LNCaP clone FGC (cell line): ENCODE measurements around the gene TNFRSF14.

ENCODE experiments used
- DNase-seq: peaks from one replicate; pipeline ENCODE4 v3.0.0-alpha.2; 2011; ENCODE audit warnings: low read depth
- H3K4me3 ChIP-seq: 2 replicates; pipeline ENCODE4 v1.5.1; 2011; ENCODE audit warnings: mild to moderate bottlenecking, low read depth, low read length, control low read depth
- CTCF ChIP-seq: IDR thresholded peaks from 2 replicates; pipeline ENCODE4 v1.5.1; 2012; ENCODE audit warnings: mild to moderate bottlenecking; ENCODE audit not compliant: control insufficient read depth, insufficient read depth; ENCODE audit errors: extremely low read depth

The TNFRSF14 gene

DNA sequence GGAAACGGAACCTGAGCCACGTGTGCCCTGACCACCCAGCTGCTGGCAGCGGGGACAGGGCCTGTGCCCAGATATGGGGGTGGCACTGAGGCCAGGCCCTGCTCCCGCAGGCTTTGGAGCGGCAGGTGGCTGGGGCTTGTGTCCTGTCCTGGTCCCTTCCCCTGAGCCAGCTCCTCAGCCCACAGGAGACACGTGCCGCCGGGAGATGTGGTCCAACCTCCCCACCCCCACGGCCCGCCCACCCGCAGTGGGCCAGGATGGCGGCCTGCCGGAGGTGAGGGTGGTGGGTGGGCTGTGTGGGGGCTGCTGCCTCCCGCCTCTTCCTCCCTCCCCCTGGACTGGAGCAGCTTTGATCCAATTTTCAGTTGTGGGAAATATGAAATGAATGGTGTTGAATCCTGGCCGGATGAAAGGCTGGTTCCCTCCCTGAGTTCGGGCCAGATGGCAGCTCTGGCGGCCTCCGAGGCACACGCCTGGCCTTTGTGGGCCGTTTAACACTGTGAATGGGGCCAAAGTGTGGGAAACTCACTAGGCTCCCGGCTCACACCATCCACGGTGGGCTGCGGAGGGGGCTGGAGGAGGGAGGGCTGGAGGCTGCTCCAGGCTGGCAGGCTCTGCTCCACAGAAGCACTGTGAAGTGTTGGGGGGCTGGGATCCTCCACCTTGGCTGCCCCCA, 23.5 kb upstream of the TNFRSF14 start:
- TF ChIP-seq CTCF: no peak
- DNase-seq: no peak
- no peak overlapping the region for H3K4me3 ChIP-seq

DNA sequence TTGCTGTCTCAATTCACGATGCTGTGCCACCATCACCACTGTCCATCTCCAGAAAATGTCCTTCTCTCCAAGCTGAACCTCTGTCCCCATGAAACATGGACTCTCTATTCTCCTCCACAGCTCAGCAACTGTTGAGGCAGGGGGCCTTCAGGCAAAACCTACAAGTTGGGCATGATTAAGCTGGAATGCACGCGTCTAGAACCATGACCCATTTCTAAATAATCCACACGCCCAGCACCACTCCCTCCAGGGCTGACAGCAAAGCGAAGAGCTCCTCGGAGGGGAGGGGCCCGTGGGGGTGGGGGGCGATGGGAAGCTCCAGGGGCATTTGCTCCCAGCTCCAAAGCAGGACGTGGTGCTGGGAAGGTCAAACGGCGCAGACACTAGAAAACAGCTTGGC, 22.8 kb upstream of the TNFRSF14 start:
- TF ChIP-seq CTCF: no peak
- no peak overlapping the region for H3K4me3 ChIP-seq
- DNase-seq: no peak

DNA sequence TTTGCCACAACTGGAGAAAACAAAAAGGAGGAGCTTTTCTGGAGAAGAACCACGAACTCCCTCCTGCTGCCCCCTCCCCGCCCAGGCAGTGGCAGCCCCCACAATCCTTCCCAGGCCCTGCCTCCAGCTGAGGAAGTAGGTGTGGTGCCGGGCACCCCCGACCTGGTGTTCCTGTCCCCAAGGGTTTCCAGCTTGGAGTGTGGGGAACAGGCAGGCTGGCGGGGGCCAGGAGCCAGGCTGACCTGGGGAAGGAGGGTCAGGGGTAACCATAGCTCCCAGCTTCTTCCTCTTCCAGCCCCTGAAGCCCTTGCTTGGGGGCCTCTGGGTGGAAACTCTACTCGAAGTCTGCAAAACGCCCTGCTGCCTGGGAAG, 21.9 kb upstream of the TNFRSF14 start:
- TF ChIP-seq CTCF: no peak
- no peak overlapping the region for H3K4me3 ChIP-seq
- no peak for DNase-seq

GRCh38 chr1:2534687-2535441, 21.3 kb upstream of the TNFRSF14 start:
- H3K4me3 ChIP-seq: no peak overlapping the region
- DNase-seq: no peak
- no peak for TF ChIP-seq CTCF

- TF ChIP-seq CTCF: no peak
- no peak for DNase-seq
- no peak overlapping the region for H3K4me3 ChIP-seq
Observed at GRCh38 chr1:2535455-2535854, 20.7 kb upstream of the TNFRSF14 start.

DNA sequence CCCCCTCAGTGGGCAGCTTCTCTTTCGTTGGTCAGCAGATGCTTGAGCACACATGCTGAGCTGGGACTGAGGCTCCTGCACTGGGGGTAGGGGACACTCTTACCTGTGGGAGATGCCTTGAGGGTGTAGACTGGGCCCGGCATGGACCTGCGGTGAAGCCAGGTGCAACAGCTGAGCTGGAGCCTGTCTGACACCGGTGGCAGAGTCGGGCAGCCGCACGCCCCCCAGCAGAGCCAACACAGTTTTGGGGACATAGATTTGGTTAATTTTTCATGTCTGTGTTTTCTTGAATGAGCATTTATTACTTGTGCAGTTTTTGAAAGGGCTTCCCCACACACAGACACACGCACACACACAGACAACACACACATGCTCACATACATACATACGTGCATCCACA, 20.2 kb upstream of the TNFRSF14 start:
- no peak for DNase-seq
- TF ChIP-seq CTCF: no peak
- H3K4me3 ChIP-seq: no peak overlapping the region

DNA sequence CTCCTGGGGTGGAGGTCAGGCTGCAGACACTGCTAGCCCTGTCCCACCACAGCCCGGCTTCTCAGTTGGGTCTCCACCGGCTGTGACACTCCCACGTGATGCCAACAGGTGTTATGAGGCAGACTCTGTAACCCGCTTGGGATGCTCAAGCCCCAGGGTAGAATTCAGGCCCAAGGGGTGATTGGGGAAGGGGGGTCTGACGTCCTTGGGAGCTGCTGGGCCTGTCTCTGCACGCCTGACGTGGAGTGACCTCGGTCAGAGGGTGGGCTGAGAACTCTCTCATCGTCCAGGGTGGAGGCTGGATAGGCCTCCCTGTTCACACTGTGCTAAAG, 18.4 kb upstream of the TNFRSF14 start:
- TF ChIP-seq CTCF: no peak
- DNase-seq: no peak
- H3K4me3 ChIP-seq: no peak overlapping the region
